Body of pancreas (tissue), 4 donors: ENCODE data around the gene LSP1. TPM values are rescaled to one million over a fixed set of nuclear protein-coding genes. Genes with fewer than 3 reads are reported as not detected.

ENCODE experiments used
- ATAC-seq: fragments of 150-250 bp; one replicate; pipeline ENCODE4 v1.9.1; 2016
- DNase-seq, 4 donors: peaks; one replicate each; pipeline ENCODE4 v3.0.0-alpha.2; 2019
- H3K27ac ChIP-seq, 4 donors: fragments of 200-600 bp; sonication (generic); 1 replicate in 3 of 4; 2 replicates in 1 of 4; pipeline versions ENCODE4 v1.5.1 to v1.6.1; 2016 to 2019; ENCODE audit warnings: mild to moderate bottlenecking in 1 of 4, mixed read lengths in 1 of 4, moderate library complexity in 1 of 4
- H3K27me3 ChIP-seq, 2 donors: fragments of 200-600 bp; sonication (generic); one replicate each; pipeline ENCODE4 v1.6.0; 2016; ENCODE audit warnings: mild to moderate bottlenecking in 1 of 2
- H3K36me3 ChIP-seq, 2 donors: fragments of 200-600 bp; sonication (generic); replicated peaks in 1 of 2; 2 replicates each; pipeline ENCODE4 v1.5.1; 2016; ENCODE audit warnings: low read depth in 2 of 2; ENCODE audit not compliant: insufficient read depth in 1 of 2
- H3K4me1 ChIP-seq: fragments of 200-600 bp; sonication (generic); one replicate; pipeline ENCODE4 v1.6.0; 2016
- H3K4me3 ChIP-seq, 2 donors: fragments of 200-600 bp; sonication (generic); 1 replicate in 1 of 2; 2 replicates in 1 of 2; pipeline ENCODE4 v1.5.1; 2016 to 2019
- H3K9me3 ChIP-seq, 3 donors: fragments of 200-600 bp; sonication (generic); 1 replicate in 2 of 3; 2 replicates in 1 of 3; pipeline ENCODE4 v1.5.1; 2016
- CTCF ChIP-seq, 7 experiments: fragments of 450-650 bp in 4 of 7; fragments of 200-600 bp in 3 of 7; sonication (generic) in 3 of 7; IDR thresholded peaks; one replicate each; pipeline ENCODE4 v1.5.1; 2016 to 2019; ENCODE audit warnings: antibody characterized with exemption in 7 of 7
- POLR2A ChIP-seq, 3 donors: fragments of 450-650 bp; IDR thresholded peaks; one replicate each; pipeline ENCODE4 v1.6.1; 2016; ENCODE audit warnings: antibody characterized with exemption in 3 of 3, mild to moderate bottlenecking in 2 of 3
- WGBS, 2 donors: methylation state at CpG; one replicate each; pipeline ENCODE4 v1.1.5; 2017; 5-methylcytosine and 5-hydroxymethylcytosine counted together
- intact Hi-C: fragments of 100-400 bp; cut with DNase I; formaldehyde crosslinking; loops from one replicate; pipeline ENCODE4 v1.15.1; 2023
- total RNA-seq, 2 donors: library from RNA; depleted of rRNA; stranded (reverse); fragments of >200 nt; gene quantifications; one replicate each; pipeline ENCODE4 v1.1.0, GENCODE V29; 2016

Gene LSP1
- total RNA-seq, 2 donors from 2014 or later = 9.9 to 11.5 TPM

GRCh38 chr11:1854132-1854948 lies 1.5 kb downstream of the LSP1 start:
- WGBS, 2 donors = 75 to 96% methylated on average over 15 to 26 of the region's 27 CpGs
- ATAC-seq (no peak), DNase-seq (no peak)
- Histone ChIP-seq H3K36me3 (no peaks in the 10 kb centered on the region), H3K27ac (no peak overlapping the region), H3K27me3 (no peaks in the 10 kb centered on the region), H3K4me3 (no peak overlapping the region), H3K9me3 (no peaks in the 10 kb centered on the region), H3K4me1 (no peaks in the 10 kb centered on the region)
- intact Hi-C loops = no loop called here
- TF ChIP-seq POLR2A (IDR thresholded peaks at IDR 0.05) (no peak), CTCF (IDR thresholded peaks at IDR 0.05) (no peak)

- intact Hi-C loops = no loop called here
- TF ChIP-seq CTCF (IDR thresholded peaks at IDR 0.05) (no peak), POLR2A (IDR thresholded peaks at IDR 0.05) (no peak)
- Histone ChIP-seq H3K27me3 (no peaks in the 10 kb centered on the region), H3K9me3 (no peaks in the 10 kb centered on the region), H3K36me3 (no peaks in the 10 kb centered on the region), H3K4me3 (no peak overlapping the region), H3K4me1 (no peaks in the 10 kb centered on the region), H3K27ac (no peak overlapping the region)
- 86 to 87% methylated on average over 3 to 26 of the region's 26 CpGs for WGBS, 2 donors
- ATAC-seq (no peak), DNase-seq (no peak)
Observed at GRCh38 chr11:1854949-1855885, 2.3 kb downstream of the LSP1 start.

- Histone ChIP-seq H3K4me3 (no peak overlapping the region), H3K36me3 (no peaks in the 10 kb centered on the region), H3K27me3 (no peaks in the 10 kb centered on the region), H3K4me1 (no peaks in the 10 kb centered on the region), H3K27ac (no peak overlapping the region), H3K9me3 (no peaks in the 10 kb centered on the region)
- 90% methylated on average over 9 of the region's 11 CpGs; no CpG with 5 or more reads in 1 of the 2 donors for WGBS, 2 donors
- DNase-seq (no peak), ATAC-seq (no peak)
- TF ChIP-seq CTCF (IDR thresholded peaks at IDR 0.05) = no peak
- no peak for TF ChIP-seq POLR2A (IDR thresholded peaks at IDR 0.05)
- intact Hi-C loops = no loop called here
Observed at GRCh38 chr11:1855886-1856265, 3.0 kb downstream of the LSP1 start.

GRCh38 chr11:1856306-1857005 lies 3.6 kb downstream of the LSP1 start:
- no peak for DNase-seq
- Histone ChIP-seq H3K27me3 (no peaks in the 10 kb centered on the region), H3K27ac (no peak overlapping the region), H3K4me3 (no peak overlapping the region), H3K36me3 (no peaks in the 10 kb centered on the region), H3K4me1 (no peaks in the 10 kb centered on the region), H3K9me3 (no peaks in the 10 kb centered on the region)
- no peak for TF ChIP-seq CTCF (IDR thresholded peaks at IDR 0.05)
- no peak for TF ChIP-seq POLR2A (IDR thresholded peaks at IDR 0.05)
- ATAC-seq = no peak
- intact Hi-C loops = no loop called here
- WGBS, 2 donors = 82 to 90% methylated on average over 7 to 9 of the region's 13 CpGs
